Measurements from ENCODE around the gene SENP3. TPM values are rescaled to one million over a fixed set of nuclear protein-coding genes. Genes with fewer than 3 reads are reported as not detected.

SENP3 gene
- total RNA-seq, 1 donor from 2014 or later = 51.5 TPM

GRCh38 chr17:7570351-7570750 lies 8.6 kb downstream of the SENP3 start:
- no peak for TF ChIP-seq CTCF (IDR thresholded peaks at IDR 0.05; ENCODE audit: unreplicated experiment)
- no peaks in the 10 kb centered on the region for H3K27me3 Mint-ChIP-seq (ENCODE audit: low read depth)
- DNase-seq (ENCODE audit: low spot score in 2 of 2, unreplicated experiment in 2 of 2) = no peak
- peaks cover 31% of the 10 kb centered on the region for H3K36me3 Mint-ChIP-seq
- no peak overlapping the region for H3K27ac Mint-ChIP-seq
- peaks cover 22% of the 10 kb centered on the region for H3K4me1 Mint-ChIP-seq
- no peaks in the 10 kb centered on the region for H3K9me3 Mint-ChIP-seq
- no peak overlapping the region for H3K4me3 Mint-ChIP-seq

GRCh38 chr17:7572338-7572587 lies 10.5 kb downstream of the SENP3 start:
- Mint-ChIP-seq H3K27ac (peak overlapping the region; percentile 97), H3K4me3 (peak overlapping the region; percentile 98), H3K4me1 (peaks cover 24% of the 10 kb centered on the region), H3K27me3 (ENCODE audit: low read depth) (no peaks in the 10 kb centered on the region), H3K9me3 (no peaks in the 10 kb centered on the region), H3K36me3 (peaks cover 45% of the 10 kb centered on the region)
- peak in 1 of 2 experiments; percentile 98 for DNase-seq (ENCODE audit: low spot score in 2 of 2, unreplicated experiment in 2 of 2)
- TF ChIP-seq CTCF (IDR thresholded peaks at IDR 0.05; ENCODE audit: unreplicated experiment) = no peak

- peak overlapping the region; percentile 97 for H3K27ac Mint-ChIP-seq
- H3K4me3 Mint-ChIP-seq = peak overlapping the region; percentile 98
- peak in 1 of 2 experiments; percentile 100 for DNase-seq (ENCODE audit: low spot score in 2 of 2, unreplicated experiment in 2 of 2)
- H3K36me3 Mint-ChIP-seq = peaks cover 46% of the 10 kb centered on the region
- H3K27me3 Mint-ChIP-seq (ENCODE audit: low read depth) = no peaks in the 10 kb centered on the region
- H3K4me1 Mint-ChIP-seq = peaks cover 24% of the 10 kb centered on the region
- no peaks in the 10 kb centered on the region for H3K9me3 Mint-ChIP-seq
- TF ChIP-seq CTCF (IDR thresholded peaks at IDR 0.05; ENCODE audit: unreplicated experiment) = no peak
Measured at GRCh38 chr17:7572588-7573323, 11.0 kb downstream of the SENP3 start.

- peaks cover 51% of the 10 kb centered on the region for H3K36me3 Mint-ChIP-seq
- no peak for TF ChIP-seq CTCF (IDR thresholded peaks at IDR 0.05; ENCODE audit: unreplicated experiment)
- no peaks in the 10 kb centered on the region for H3K9me3 Mint-ChIP-seq
- peak; percentile 79 to 81 for DNase-seq (ENCODE audit: low spot score in 2 of 2, unreplicated experiment in 2 of 2)
- H3K4me3 Mint-ChIP-seq = peak overlapping the region; percentile 98
- peaks cover 24% of the 10 kb centered on the region for H3K4me1 Mint-ChIP-seq
- H3K27ac Mint-ChIP-seq = peak overlapping the region; percentile 97
- no peaks in the 10 kb centered on the region for H3K27me3 Mint-ChIP-seq (ENCODE audit: low read depth)
Measured at GRCh38 chr17:7573324-7574080, 11.8 kb downstream of the SENP3 start.

- H3K36me3 Mint-ChIP-seq = peaks cover 47% of the 10 kb centered on the region
- no peak for TF ChIP-seq CTCF (IDR thresholded peaks at IDR 0.05; ENCODE audit: unreplicated experiment)
- peak overlapping the region; percentile 98 for H3K4me3 Mint-ChIP-seq
- H3K9me3 Mint-ChIP-seq = no peaks in the 10 kb centered on the region
- H3K27me3 Mint-ChIP-seq (ENCODE audit: low read depth) = no peaks in the 10 kb centered on the region
- DNase-seq (ENCODE audit: low spot score in 2 of 2, unreplicated experiment in 2 of 2) = no peak
- H3K27ac Mint-ChIP-seq = peak overlapping the region; percentile 82
- peaks cover 29% of the 10 kb centered on the region for H3K4me1 Mint-ChIP-seq
Measured at GRCh38 chr17:7574176-7574953, 12.6 kb downstream of the SENP3 start.

Data from mesothelial cell of epicardium (in vitro differentiated cells).